ENCODE results near the gene PCDH9.

PCDH9 gene

GRCh38 chr13:66673401-66673800 is 556.7 kb downstream of the PCDH9 start:
- Histone ChIP-seq H3K4me1 (ENCODE audit: control insufficient read depth in 1 of 2, insufficient read depth in 1 of 2, low read depth in 1 of 2, low read length in 1 of 2) (no peaks in the 10 kb centered on the region), H3K27me3 (no peaks in the 10 kb centered on the region), H3K27ac (no peak overlapping the region), H3K4me3 (ENCODE audit: low read depth in 1 of 2, low read length in 1 of 2) (no peak overlapping the region), H3K36me3 (no peaks in the 10 kb centered on the region), H3K9me3 (no peaks in the 10 kb centered on the region)
- no peak for TF ChIP-seq CTCF (IDR thresholded peaks at IDR 0.05)

DNA sequence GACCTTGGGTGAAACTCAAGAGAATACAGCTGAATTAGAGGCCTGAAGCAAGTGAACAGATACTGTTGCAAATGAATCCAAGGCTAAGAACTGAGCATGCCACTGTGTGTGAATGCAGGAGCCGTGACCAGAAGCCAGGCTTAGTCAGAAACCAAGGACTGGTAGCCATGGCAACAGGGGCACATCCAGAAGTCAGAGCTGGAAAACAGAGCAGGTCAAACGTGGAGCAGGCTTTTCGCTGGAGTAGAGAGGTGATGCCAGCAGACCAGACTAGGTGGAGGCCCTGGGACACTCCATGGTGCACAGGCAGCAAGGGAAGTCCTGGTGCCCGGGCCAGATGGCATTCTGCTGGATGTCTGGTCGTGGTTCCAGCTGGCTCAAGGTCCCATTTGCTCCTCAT is 564.1 kb downstream of the PCDH9 start:
- Histone ChIP-seq H3K27ac (no peak overlapping the region), H3K4me1 (ENCODE audit: control insufficient read depth in 1 of 2, insufficient read depth in 1 of 2, low read depth in 1 of 2, low read length in 1 of 2) (no peaks in the 10 kb centered on the region), H3K9me3 (no peaks in the 10 kb centered on the region), H3K4me3 (ENCODE audit: low read depth in 1 of 2, low read length in 1 of 2) (no peak overlapping the region), H3K27me3 (no peaks in the 10 kb centered on the region), H3K36me3 (no peaks in the 10 kb centered on the region)
- TF ChIP-seq CTCF (IDR thresholded peaks at IDR 0.05), result no peak

DNA sequence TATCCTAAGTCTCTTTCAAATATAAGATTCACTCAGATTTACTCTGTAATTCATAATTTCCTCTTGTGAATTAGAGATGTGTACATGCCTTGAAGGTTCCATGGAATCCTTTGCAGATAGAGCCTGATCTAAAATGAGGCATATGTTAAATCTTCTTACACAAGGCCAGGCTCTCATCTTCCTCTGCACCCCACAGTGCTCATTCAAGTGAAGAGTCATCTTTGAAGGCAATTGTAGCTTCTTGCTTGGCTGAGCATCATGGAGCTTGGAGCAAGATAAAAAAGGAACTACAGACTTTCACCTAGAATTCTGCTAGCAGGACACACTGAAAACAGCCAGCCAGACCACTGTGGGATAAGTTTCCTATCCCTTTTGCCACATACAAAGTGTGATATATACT is 566.4 kb downstream of the PCDH9 start:
- Histone ChIP-seq H3K27ac (no peak overlapping the region), H3K36me3 (no peaks in the 10 kb centered on the region), H3K4me1 (ENCODE audit: control insufficient read depth in 1 of 2, insufficient read depth in 1 of 2, low read depth in 1 of 2, low read length in 1 of 2) (no peaks in the 10 kb centered on the region), H3K9me3 (no peaks in the 10 kb centered on the region), H3K4me3 (ENCODE audit: low read depth in 1 of 2, low read length in 1 of 2) (no peak overlapping the region), H3K27me3 (no peaks in the 10 kb centered on the region)
- TF ChIP-seq CTCF (IDR thresholded peaks at IDR 0.05), result no peak

GRCh38 chr13:66663206-66663605 is 566.9 kb downstream of the PCDH9 start:
- no peak for TF ChIP-seq CTCF (IDR thresholded peaks at IDR 0.05)
- H3K36me3 ChIP-seq, result no peaks in the 10 kb centered on the region
- no peaks in the 10 kb centered on the region for H3K9me3 ChIP-seq
- no peak overlapping the region for H3K27ac ChIP-seq
- no peaks in the 10 kb centered on the region for H3K4me1 ChIP-seq (ENCODE audit: control insufficient read depth in 1 of 2, insufficient read depth in 1 of 2, low read depth in 1 of 2, low read length in 1 of 2)
- H3K27me3 ChIP-seq, result no peaks in the 10 kb centered on the region
- no peak overlapping the region for H3K4me3 ChIP-seq (ENCODE audit: low read depth in 1 of 2, low read length in 1 of 2)

GRCh38 chr13:66661336-66661735 is 568.8 kb downstream of the PCDH9 start:
- Histone ChIP-seq H3K9me3 (no peaks in the 10 kb centered on the region), H3K4me1 (ENCODE audit: control insufficient read depth in 1 of 2, insufficient read depth in 1 of 2, low read depth in 1 of 2, low read length in 1 of 2) (no peaks in the 10 kb centered on the region), H3K36me3 (no peaks in the 10 kb centered on the region), H3K27me3 (no peaks in the 10 kb centered on the region), H3K27ac (no peak overlapping the region), H3K4me3 (ENCODE audit: low read depth in 1 of 2, low read length in 1 of 2) (no peak overlapping the region)
- no peak for TF ChIP-seq CTCF (IDR thresholded peaks at IDR 0.05)

GRCh38 chr13:66660468-66660813 is 569.7 kb downstream of the PCDH9 start:
- no peak for TF ChIP-seq CTCF (IDR thresholded peaks at IDR 0.05)
- no peaks in the 10 kb centered on the region for H3K36me3 ChIP-seq
- no peaks in the 10 kb centered on the region for H3K4me1 ChIP-seq (ENCODE audit: control insufficient read depth in 1 of 2, insufficient read depth in 1 of 2, low read depth in 1 of 2, low read length in 1 of 2)
- H3K9me3 ChIP-seq, result no peaks in the 10 kb centered on the region
- H3K27me3 ChIP-seq, result no peaks in the 10 kb centered on the region
- H3K4me3 ChIP-seq (ENCODE audit: low read depth in 1 of 2, low read length in 1 of 2), result no peak overlapping the region
- H3K27ac ChIP-seq, result no peak overlapping the region
